Activated CD8-positive, alpha-beta memory T cell treated with anti-CD3 and anti-CD28 coated beads, Interleukin-2, amount 50 U/mL, for 48 hours (primary cell): ENCODE results near the gene PIKFYVE.
A peak's percentile ranks its signal among the peaks of the same experiment; 100 is the strongest.
"Not testable (repeated sequence)": the region's sequence is repeated elsewhere in the genome, so short reads cannot be mapped to it uniquely, and the experiment has no call there.

Experiments used
- DNase-seq: peaks from one replicate; pipeline ENCODE4 v3.0.0-alpha.2; 2020

The PIKFYVE gene

GRCh38 chr2:208366215-208367127, 100.4 kb downstream of the PIKFYVE start:
- no peak for DNase-seq

GRCh38 chr2:208369091-208369490, 103.0 kb downstream of the PIKFYVE start:
- no peak for DNase-seq

- no peak for DNase-seq
Measured at GRCh38 chr2:208370881-208371633, 105.0 kb downstream of the PIKFYVE start.

- DNase-seq = no peak
Measured at GRCh38 chr2:208371634-208371935, 105.5 kb downstream of the PIKFYVE start.

- DNase-seq = no peak
Measured at GRCh38 chr2:208373460-208374089, 107.5 kb downstream of the PIKFYVE start.

GRCh38 chr2:208375491-208376068, 109.5 kb downstream of the PIKFYVE start:
- DNase-seq = no peak

GRCh38 chr2:208377344-208377860, 111.3 kb downstream of the PIKFYVE start:
- DNase-seq = not testable (repeated sequence)

- DNase-seq = no peak
Measured at GRCh38 chr2:208379192-208379591, 113.1 kb downstream of the PIKFYVE start.

- DNase-seq = no peak
Measured at GRCh38 chr2:208384637-208385036, 118.6 kb downstream of the PIKFYVE start.

- no peak for DNase-seq
Measured at GRCh38 chr2:208386541-208386940, 120.5 kb downstream of the PIKFYVE start.

GRCh38 chr2:208389940-208390339, 123.9 kb downstream of the PIKFYVE start:
- no peak for DNase-seq

- no peak for DNase-seq
Measured at GRCh38 chr2:208392300-208392699, 126.2 kb downstream of the PIKFYVE start.

GRCh38 chr2:208396796-208397195, 130.7 kb downstream of the PIKFYVE start:
- not testable (repeated sequence) for DNase-seq

- DNase-seq = no peak
Measured at GRCh38 chr2:208399201-208399600, 133.1 kb downstream of the PIKFYVE start.

- peak; percentile 51 for DNase-seq
Measured at GRCh38 chr2:208406474-208407451, 140.7 kb downstream of the PIKFYVE start, which contains the start of gene PTH2R. Gene PTH2R (plus strand): TSS chr2:208406792. CDS start chr2:208407044, 252 bp downstream.

GRCh38 chr2:208407667-208408066, 141.6 kb downstream of the PIKFYVE start:
- no peak for DNase-seq
